ENCODE data around the gene HSPA6. TPM values are rescaled to one million over a fixed set of nuclear protein-coding genes. Genes with fewer than 3 reads are reported as not detected.
"Not testable (repeated sequence)": the region's sequence is repeated elsewhere in the genome, so short reads cannot be mapped to it uniquely, and the experiment has no call there.

The HSPA6 gene
- total RNA-seq, 1 donor from 2014 or later = 0.82 TPM

- no peak for FAIRE-seq
These were observed 21.5 kb upstream of the HSPA6 start for GRCh38 chr1:161502641-161503393.

GRCh38 chr1:161503394-161503748, 21.0 kb upstream of the HSPA6 start:
- DNase-seq (ENCODE audit: low spot score in 2 of 2) (no peak), FAIRE-seq (no peak)

More at GRCh38 chr1:161502641-161503393, 21.5 kb upstream of the HSPA6 start:
- no peak for DNase-seq (ENCODE audit: low spot score in 2 of 2)

DNA sequence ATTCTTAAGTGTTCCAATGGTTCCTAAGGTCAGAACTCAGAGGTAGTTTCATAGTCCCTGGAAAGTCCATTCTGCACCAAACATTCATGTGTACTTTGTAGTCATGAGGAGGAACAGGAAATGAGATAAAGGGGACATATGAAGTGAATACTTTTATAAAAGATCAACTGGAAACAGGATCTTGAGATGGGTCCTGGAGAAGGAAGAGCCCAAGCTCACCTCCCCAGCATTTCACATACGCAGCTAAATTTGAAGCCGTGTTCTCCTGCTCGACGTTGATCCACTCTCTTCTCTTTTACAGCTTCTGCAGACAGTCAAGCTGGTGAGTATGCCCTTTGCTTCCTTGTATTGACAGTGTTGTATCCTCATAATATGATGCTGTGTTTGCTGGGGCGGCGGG, 18.7 kb upstream of the HSPA6 start:
- FAIRE-seq = no peak

DNA sequence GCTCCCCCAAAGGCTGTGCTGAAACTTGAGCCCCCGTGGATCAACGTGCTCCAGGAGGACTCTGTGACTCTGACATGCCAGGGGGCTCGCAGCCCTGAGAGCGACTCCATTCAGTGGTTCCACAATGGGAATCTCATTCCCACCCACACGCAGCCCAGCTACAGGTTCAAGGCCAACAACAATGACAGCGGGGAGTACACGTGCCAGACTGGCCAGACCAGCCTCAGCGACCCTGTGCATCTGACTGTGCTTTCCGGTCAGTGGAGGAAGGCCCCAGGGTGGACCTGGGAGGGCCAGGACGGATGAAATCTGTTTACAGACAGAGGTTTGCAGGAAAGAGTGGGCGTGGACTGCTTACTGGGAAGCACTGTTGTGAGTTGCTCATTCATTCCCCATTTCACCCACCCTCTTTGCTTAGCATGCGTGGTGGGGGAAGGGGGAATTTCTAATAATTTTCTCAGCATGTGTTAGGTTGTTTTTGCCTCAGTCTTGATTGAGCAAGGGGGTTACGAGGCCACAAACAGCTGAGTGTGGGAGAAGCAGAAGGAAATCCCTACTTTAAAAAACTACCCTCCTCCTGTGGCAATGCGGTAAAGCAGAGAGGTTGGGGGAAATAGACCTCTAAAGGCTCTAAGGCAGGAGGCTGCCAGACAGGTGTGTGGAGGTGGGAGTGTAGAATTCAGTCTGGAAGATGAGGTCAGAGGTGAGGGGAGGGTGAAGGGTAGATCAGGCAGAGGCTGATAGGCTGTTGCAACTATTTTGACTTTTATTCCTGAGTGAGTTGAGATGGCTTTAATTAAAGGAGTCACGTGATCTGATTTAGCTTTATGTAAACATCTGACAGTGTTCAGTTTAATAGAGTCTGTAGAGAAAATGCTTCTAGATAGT, 17.8 kb upstream of the HSPA6 start:
- DNase-seq (ENCODE audit: low spot score in 2 of 2) (no peak), FAIRE-seq (no peak)

More for the DNA sequence above, 18.7 kb upstream of the HSPA6 start:
- DNase-seq (ENCODE audit: low spot score in 2 of 2) = no peak

- no peak for FAIRE-seq
- DNase-seq (ENCODE audit: low spot score in 2 of 2) = no peak
These were observed 13.9 kb upstream of the HSPA6 start for GRCh38 chr1:161510477-161510876.

DNA sequence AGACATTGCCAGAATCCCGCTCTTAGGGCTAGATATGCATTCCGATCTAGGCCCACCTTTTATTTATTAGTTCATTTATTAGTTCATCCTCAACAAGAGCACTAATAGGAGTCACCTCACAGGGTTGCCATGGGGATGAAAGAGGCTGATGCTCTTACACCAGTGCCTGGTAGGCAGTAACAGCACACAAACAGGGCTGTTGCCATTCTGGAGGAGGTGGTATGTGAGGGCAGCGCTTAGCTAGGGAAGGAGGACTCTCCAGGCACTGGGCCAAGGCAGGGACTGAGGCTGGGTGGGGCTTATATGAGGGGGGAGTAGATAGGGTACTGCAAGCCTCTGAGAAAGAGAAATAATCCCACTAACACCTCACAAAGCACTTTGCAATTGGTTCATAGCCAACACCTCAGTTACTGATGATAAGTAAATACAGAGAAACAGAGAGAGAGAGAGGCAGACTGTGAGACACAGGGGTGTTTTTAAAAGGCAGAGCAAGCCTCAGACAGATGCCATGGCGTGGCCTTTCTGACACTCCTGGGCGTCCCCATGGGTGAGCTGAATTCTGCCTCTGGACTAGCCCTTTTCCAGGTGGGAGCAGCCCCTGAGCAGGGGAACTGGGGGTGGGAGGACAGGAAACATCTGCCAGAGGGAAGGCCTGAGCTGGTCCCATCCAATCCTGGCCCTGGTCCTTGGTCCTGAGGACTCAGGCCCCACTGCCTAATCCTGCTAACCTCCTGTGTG, 13.2 kb upstream of the HSPA6 start:
- DNase-seq (ENCODE audit: low spot score in 2 of 2) = no peak
- FAIRE-seq = no peak

DNA sequence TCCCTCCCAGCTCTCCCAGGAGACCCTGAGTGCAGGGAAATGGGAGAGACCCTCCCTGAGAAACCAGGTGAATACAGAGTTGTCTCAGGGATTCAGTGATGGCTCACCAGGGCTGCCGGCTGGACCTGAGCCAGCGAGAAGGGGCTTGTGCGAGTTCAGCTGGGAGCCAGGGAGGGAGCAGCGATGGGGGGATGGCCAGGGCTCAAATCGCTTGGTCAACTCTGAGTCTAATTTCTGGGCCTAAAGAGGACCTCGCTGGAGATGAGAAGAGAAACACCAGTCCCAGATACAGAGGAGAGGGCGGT, 12.6 kb upstream of the HSPA6 start:
- DNase-seq (ENCODE audit: low spot score in 2 of 2) (no peak), FAIRE-seq (no peak)

DNA sequence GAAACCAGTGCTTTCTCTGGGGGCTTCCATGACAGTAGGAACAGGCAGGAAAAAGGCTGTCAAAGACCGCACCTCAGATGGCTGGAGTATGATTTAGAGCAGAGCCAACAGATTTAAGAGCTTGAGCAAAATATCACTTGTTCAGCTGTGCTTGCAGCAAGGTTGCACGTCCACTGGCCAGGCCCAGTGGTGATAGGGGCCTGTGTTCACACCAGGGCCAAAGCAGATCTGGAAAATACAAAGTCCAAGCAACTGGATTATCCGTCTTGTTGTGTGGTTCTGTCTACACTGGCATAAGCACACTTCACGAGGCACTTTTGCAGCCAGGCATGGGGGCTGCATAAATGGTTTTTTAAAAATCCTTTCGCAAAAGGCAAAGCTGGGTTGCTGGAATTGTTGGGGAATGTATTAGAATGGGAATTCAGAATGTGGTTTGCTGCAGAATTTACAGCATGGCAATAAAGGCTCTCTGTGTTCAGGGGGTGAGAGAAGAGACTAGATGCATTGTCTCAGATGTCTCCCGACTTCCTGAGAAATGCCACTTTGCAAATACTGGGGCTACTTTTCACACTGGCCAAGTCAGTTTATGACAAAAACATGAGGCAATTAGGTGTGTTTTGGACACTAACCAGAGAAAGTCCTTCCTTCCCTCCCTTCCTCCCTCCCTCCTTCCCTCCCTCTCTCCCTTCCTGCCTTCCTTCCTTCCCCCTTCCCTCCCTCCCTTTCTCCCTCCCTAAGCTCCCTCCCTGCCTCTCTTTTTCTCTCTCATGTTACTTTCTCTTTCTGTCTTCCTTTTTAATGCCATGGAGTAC, 11.5 kb upstream of the HSPA6 start:
- DNase-seq (ENCODE audit: low spot score in 2 of 2); FAIRE-seq: not testable (repeated sequence)

GRCh38 chr1:161513448-161513780, 10.9 kb upstream of the HSPA6 start:
- not testable (repeated sequence) for DNase-seq (ENCODE audit: low spot score in 2 of 2); FAIRE-seq

GRCh38 chr1:161513953-161514352, 10.4 kb upstream of the HSPA6 start:
- FAIRE-seq = not testable (repeated sequence)

DNA sequence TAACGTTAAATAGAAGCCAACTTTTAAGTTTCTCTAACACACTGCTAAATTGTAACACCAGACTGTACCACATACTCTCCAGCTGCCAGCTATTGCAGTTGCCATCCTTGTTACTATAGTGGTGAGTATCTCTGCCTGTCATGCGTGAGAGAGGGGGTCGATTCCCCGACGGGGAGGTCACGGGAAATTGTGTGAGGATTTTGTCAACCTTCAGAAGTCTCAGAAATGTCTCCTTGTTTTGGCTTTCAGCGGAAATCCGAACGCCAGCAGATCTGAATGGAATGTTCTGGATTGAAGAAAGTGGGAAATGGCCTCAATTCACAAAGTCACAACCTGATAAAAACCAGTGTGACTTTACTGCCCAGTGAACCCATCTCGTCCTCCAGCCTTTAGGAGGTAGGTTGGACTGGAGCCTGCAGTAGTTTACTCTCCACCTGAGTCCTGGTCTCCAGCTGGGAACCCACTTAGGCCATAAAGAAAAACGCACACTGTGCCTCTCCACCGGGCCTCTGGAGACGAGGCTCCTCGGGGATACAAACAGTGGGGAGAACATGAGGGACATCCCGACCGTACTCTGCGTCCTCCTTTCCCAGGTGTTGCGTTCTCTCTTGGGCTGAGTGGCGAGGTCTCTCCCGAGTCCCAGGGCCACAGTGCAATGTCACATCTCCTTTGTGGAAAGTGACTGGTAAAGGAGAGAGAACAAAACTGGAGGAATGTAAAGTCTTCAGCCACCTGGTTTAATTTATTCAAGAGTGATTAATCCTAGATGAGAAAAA, 1.1 kb upstream of the HSPA6 start:
- DNase-seq (ENCODE audit: low spot score in 2 of 2); FAIRE-seq: not testable (repeated sequence)

More at GRCh38 chr1:161513953-161514352, 10.4 kb upstream of the HSPA6 start:
- DNase-seq (ENCODE audit: low spot score in 2 of 2) = not testable (repeated sequence)

- not testable (repeated sequence) for FAIRE-seq; DNase-seq (ENCODE audit: low spot score in 2 of 2)
These were observed 477 bp downstream of the HSPA6 start for GRCh38 chr1:161524742-161525291.

GRCh38 chr1:161525321-161525720, 981 bp downstream of the HSPA6 start:
- not testable (repeated sequence) for DNase-seq (ENCODE audit: low spot score in 2 of 2); FAIRE-seq

- DNase-seq (ENCODE audit: low spot score in 2 of 2); FAIRE-seq: not testable (repeated sequence)
These were observed 1.6 kb downstream of the HSPA6 start for GRCh38 chr1:161525918-161526317.

DNA sequence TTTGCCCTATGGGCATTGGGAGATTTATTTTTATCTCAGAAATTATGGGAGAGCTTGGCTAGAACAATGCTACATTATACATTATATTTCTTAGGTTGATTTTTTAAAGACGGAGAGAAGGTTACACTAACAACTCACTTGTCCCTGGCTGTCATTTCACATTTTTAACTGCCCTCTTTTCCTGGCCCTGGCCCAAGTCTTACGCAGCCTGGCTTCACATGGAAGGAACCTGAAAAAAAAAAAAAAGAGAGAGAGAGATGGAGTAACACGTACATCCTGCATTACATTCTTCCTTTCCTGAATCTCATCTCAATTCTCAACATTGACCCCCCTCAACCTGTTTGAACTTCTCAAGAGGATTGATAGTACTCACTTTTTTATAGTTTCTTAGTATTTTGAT, 4.2 kb downstream of the HSPA6 start:
- DNase-seq (ENCODE audit: low spot score in 2 of 2); FAIRE-seq: not testable (repeated sequence)

DNA sequence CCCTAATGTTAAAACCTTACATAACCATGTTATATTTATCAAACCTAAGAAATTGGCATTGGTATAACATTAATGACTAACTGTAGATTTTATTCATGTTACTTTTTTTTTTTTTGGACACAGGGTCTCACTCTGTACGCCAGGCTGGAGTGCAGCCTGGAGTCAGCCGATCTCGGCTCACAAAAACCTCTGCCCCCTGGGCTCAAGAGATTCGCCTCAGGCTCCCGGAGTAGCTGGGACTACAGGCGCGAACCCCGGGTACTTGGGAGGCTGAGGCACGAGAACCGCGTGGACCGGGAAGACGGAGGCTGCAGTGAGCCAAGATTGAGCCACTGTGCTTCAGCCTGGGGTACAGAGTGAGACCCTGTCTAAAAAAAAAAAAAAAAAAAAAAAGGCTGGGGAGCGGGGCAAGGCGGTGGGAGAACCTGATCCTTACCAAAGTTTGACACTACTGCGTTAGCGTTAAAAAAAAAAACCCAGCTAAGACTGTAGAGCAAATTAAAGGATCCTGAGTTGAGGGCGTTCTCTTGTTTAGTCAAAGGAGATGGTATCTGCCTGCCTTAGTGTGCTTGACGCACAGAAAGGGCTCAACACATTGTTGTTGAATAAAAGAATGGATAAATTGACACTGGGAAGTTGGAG, 5.2 kb downstream of the HSPA6 start:
- DNase-seq (ENCODE audit: low spot score in 2 of 2); FAIRE-seq: not testable (repeated sequence)

DNA sequence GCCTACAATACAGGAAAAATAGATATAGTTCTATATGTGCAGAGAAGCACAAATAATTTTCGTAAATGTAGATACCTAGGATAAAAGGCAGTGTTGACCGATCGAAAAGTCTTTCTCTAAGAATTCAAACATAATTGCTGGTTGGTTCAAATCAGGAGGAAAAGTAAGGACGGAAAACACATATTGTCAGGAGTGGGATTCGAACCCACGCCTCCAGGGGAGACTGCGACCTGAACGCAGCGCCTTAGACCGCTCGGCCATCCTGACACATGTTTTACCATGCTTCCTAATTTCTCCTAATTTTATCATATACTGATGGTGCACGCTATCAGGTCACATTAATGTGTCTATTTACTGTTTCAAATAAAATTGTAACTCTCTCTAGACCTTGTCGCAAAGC, 5.8 kb downstream of the HSPA6 start:
- not testable (repeated sequence) for FAIRE-seq
- peak in 1 of 2 donors; percentile 38 for DNase-seq (ENCODE audit: low spot score in 2 of 2)
